Kidney epithelial cell (primary cell): ENCODE measurements around the gene GRB7. TPM values are rescaled to one million over a fixed set of nuclear protein-coding genes. Genes with fewer than 3 reads are reported as not detected.
"Not testable (repeated sequence)": the region's sequence is repeated elsewhere in the genome, so short reads cannot be mapped to it uniquely, and the experiment has no call there.

ENCODE experiments used
- DNase-seq: peaks from one replicate; pipeline ENCODE4 v3.0.0-alpha.2; 2010; ENCODE audit warnings: low read depth
- H3K27me3 ChIP-seq: 2 replicates; pipeline ENCODE4 v1.6.0; 2011; ENCODE audit warnings: low read length; ENCODE audit not compliant: control insufficient read depth, insufficient read depth
- H3K36me3 ChIP-seq: 2 replicates; pipeline ENCODE4 v1.5.1; 2011; ENCODE audit warnings: low read length; ENCODE audit not compliant: control insufficient read depth, insufficient read depth
- H3K4me3 ChIP-seq: 2 replicates; pipeline ENCODE4 v1.5.1; 2011; ENCODE audit warnings: low read depth, mild to moderate bottlenecking, control low read depth, low read length
- CTCF ChIP-seq: IDR thresholded peaks from 2 replicates; pipeline ENCODE4 v1.5.1; 2011; ENCODE audit warnings: mild to moderate bottlenecking, moderate library complexity, low read length, control low read depth, inconsistent platforms; ENCODE audit not compliant: insufficient read depth, poor library complexity, severe bottlenecking
- total RNA-seq: library from RNA; depleted of rRNA; stranded (reverse); fragments of >200 nt; gene quantifications from 2 replicates; pipeline ENCODE4 v1.2.3, GENCODE V29; 2015

Gene GRB7
- total RNA-seq, 1 donor from 2014 or later = 21.2 TPM

DNA sequence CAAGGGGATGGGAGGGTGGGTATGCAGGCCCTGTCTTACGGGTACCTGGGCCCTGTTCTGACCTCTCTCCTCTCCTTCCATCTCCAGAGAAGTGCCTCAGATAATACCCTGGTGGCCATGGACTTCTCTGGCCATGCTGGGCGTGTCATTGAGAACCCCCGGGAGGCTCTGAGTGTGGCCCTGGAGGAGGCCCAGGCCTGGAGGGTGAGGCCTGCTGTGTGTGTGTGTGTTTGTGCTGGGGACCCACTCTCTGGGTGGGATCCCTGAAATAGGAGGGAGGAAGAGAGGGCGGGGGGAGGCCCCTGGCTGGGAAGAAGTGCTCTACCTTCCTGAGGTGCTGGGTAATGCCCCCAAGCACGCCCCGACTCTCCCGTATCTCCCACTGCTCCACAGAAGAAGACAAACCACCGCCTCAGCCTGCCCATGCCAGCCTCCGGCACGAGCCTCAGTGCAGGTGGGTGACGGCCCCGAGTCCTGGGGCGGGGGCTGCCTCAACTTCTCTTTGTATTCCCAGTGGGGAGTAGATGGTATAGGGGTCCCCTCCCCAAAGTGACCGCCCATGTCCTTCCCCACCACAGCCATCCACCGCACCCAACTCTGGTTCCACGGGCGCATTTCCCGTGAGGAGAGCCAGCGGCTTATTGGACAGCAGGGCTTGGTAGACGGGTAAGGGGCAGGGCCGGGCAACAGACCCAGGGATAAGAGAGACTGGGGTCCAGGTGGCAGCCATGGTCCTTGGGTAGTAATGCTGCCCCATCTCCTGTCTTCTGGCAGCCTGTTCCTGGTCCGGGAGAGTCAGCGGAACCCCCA is 7.8 kb downstream of the GRB7 start:
- H3K36me3 ChIP-seq = peaks cover 11% of the 10 kb centered on the region
- H3K4me3 ChIP-seq = no peak overlapping the region
- H3K27me3 ChIP-seq = no peaks in the 10 kb centered on the region
- TF ChIP-seq CTCF = no peak
- DNase-seq = no peak

- no peak for DNase-seq
- Histone ChIP-seq H3K4me3 (no peak overlapping the region), H3K27me3 (no peaks in the 10 kb centered on the region), H3K36me3 (peaks cover 11% of the 10 kb centered on the region)
- TF ChIP-seq CTCF = no peak
These were observed 8.4 kb downstream of the GRB7 start for GRCh38 chr17:39746145-39746461.

GRCh38 chr17:39747745-39748144 is 10.0 kb downstream of the GRB7 start:
- TF ChIP-seq CTCF = no peak
- DNase-seq = no peak
- Histone ChIP-seq H3K27me3 (no peaks in the 10 kb centered on the region), H3K36me3 (peaks cover 9% of the 10 kb centered on the region), H3K4me3 (no peak overlapping the region)

GRCh38 chr17:39748444-39749034 is 10.8 kb downstream of the GRB7 start:
- not testable (repeated sequence) for H3K4me3 ChIP-seq, H3K36me3 ChIP-seq, H3K27me3 ChIP-seq, DNase-seq

DNA sequence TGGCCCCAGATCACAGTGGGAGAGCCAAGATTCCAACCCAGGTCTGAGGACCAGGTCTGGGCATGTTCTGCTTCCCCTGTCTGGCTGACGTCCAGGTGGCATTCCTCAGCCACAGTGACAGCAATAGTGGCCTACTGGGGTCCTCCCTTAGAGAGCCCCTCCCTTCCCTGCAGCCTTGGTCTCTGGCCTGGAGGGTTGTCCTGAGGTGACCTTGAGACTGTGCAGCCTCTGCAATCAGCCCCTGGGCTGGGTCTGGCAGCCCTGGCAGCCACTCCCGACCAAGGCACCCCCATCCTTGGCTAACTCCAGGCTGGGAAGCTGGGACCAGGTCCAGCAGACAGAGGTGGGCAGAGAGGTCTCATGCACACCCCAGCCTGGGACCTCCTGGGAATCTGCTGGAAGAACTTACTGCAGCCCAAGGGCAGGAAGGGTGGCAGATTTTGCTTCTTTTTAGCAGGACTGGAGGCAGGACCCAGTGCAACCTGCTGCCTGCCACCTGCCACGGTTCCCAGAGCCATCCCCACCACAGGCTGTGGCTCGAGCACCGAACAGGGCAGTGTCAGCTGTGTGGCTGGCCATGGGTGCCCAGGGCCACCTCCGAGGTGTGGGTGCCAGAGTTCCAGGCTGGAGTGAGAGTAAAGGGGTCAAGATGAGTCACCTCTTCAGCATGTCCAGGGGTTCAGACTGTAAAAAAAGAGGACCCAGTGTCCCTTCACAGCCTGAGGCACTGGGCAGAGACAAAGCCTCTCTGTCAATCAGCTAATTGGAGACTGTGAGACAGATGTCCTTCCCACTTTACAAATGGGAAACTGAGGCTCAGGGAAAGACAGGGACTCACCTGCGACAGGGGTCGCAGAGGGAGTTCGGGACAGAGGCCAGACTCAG is 12.6 kb downstream of the GRB7 start:
- DNase-seq = no peak
- TF ChIP-seq CTCF = no peak
- H3K36me3 ChIP-seq = peaks cover 1% of the 10 kb centered on the region
- H3K4me3 ChIP-seq = no peak overlapping the region
- H3K27me3 ChIP-seq = no peaks in the 10 kb centered on the region

DNA sequence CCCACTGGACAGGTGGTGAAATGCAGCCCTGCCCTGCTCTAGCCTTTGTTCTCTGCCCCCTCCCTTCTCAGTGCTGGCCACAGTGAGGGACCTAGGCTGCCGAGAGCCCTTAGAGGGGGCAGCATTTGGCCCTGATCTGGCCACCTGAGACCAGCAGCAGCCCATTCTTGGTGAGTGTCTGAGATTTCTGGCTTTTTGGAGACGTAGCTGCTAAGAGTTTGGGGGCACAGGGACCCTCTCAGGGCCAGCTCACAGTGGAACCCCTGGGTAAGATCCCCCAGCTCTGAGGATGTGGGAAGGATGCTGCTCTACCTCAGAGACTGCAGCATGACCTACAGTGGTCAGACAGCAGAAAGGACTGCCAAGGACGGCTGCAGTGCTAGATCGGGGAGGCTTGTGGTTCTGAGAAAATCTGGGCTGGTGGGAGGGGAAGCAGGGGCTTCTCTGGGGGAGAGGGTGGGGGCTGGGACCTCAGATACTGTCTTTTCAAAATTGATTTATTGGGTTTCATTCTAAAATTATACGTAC is 13.3 kb downstream of the GRB7 start:
- H3K27me3 ChIP-seq = no peaks in the 10 kb centered on the region
- no peak for TF ChIP-seq CTCF
- no peak for DNase-seq

More for the DNA sequence above, 13.3 kb downstream of the GRB7 start:
- H3K36me3 ChIP-seq = peaks cover 1% of the 10 kb centered on the region
- H3K4me3 ChIP-seq = no peak overlapping the region
